GM19395 (cell line): Measurements from ENCODE around the gene KCNH8.
A peak's percentile ranks its signal among the peaks of the same experiment; 100 is the strongest.
"Not testable (repeated sequence)": the region's sequence is repeated elsewhere in the genome, so short reads cannot be mapped to it uniquely, and the experiment has no call there.

Experiments used
- ATAC-seq: cut with Tn5 transposase; IDR thresholded peaks from one replicate; pipeline ENCODE4 v1.9.1; 2021; ENCODE audit warnings: mild to moderate bottlenecking, moderate library complexity; ENCODE audit not compliant: unreplicated experiment

KCNH8 gene

GRCh38 chr3:19147905-19148767 lies at the start of gene KCNH8:
TSS of gene KCNH8 (plus strand) at chr3:19148510. CDS start at chr3:19148720, 210 bp downstream.
- no peak for ATAC-seq

DNA sequence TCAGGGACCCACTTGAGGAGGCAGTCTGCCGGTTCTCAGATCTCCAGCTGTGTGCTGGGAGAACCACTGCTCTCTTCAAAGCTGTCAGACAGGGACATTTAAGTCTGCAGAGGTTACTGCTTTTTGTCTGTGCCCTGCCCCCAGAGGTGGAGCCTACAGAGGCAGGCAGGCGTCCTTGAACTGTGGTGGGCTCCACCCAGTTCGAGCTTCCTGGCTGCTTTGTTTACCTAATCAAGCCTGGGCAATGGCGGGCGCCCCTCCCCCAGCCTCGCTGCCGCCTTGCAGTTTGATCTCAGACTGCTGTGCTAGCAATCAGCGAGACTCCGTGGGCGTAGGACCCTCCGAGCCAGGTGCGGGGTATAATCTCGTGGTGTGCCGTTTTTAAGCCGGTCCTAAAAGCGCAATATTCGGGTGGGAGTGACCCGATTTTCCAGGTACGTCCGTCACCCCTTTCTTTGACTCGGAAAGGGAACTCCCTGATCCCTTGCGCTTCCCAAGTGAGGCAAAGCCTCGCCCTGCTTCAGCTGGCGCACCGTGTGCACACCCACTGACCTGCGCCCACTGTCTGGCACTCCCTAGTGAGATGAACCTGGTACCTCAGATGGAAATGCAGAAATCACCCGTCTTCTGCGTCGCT lies 45.5 kb upstream of the KCNH8 start:
- not testable (repeated sequence) for ATAC-seq

DNA sequence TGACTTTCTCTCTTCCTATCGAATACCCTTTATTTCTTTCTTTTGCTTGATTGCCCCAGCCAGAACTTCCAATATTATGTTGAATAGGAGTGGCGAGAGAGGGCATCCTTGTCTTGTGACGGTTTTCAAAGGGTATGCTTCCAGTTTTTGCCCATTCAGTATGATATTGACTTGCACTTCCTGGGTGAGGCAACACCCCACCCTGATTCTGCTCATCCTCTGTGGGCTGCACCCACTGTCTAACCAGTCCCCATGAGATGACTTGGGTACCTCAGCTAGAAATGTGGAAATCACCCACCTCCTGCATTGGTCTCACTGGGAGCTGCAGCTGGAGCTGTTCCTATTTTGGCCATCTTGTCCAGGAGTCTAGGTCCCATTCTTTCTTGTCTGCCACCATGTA lies 44.8 kb upstream of the KCNH8 start:
- no peak for ATAC-seq

- no peak for ATAC-seq
Measured at GRCh38 chr3:19104459-19104858, 43.9 kb upstream of the KCNH8 start.

DNA sequence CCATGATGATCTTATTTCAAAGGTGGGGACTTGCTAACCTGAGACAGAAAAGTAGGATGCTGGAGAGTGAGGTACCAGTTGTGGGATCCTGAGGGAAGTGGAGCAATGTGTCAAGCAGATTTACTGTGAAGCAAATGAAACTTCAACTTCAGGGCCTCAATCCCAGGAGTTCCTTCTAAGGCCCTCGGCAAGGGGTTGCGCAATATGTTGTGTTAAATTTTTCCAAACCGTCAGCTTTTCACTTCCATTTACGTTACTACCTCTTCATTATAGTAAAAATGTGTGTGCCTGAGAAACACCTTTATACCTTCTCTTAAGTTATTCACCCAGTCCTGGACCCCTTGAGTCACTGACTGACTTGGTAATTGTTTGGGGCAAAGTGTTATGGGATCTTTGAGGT lies 42.5 kb upstream of the KCNH8 start:
- no peak for ATAC-seq

GRCh38 chr3:19106307-19106706 lies 42.0 kb upstream of the KCNH8 start:
- ATAC-seq = no peak

DNA sequence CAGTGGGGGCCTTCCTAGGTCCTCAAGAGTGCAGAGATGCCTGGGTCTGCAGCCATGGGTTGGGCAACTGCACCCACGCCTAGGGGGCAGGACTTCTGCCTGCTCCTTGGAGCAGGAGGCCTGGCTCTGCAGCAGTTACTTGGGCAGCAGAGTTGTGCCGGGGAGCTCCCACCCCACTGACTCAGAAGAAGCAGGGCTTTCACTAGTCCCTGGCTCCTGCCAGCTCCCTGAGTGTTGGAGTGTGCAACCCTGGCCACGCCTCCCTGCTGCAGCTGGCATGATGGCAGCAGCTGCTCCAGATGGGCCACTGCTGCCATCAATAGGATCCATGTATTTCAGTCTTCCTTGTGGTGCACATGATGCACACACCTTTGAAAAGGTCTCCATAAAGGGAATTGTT lies 40.6 kb upstream of the KCNH8 start:
- no peak for ATAC-seq

DNA sequence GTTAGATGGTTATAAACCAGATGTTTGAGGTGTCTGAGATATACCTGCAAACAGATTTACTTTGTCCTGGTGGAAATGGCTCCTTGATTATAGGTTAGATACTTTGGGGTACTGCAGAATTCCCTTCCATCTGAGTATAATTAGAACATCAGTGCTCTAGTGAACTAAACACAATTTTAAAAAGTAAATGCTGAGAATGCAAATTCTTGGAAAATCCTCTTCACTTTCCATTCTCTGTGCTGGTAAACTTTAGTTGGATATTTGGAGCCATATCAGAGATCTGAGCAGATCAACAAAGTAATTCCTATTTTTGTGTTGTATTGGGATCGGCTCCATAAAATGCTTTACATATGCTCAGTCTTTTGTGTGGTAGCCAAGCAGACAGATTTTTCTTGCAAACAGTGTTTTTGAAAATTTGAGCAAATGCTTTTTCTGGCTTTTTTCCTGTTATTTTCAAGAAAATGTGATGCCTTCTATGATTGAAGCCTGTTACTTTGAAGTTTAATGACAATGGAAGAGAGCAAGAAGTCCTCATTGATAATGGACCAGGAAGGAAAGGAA lies 37.9 kb upstream of the KCNH8 start:
- ATAC-seq = no peak

DNA sequence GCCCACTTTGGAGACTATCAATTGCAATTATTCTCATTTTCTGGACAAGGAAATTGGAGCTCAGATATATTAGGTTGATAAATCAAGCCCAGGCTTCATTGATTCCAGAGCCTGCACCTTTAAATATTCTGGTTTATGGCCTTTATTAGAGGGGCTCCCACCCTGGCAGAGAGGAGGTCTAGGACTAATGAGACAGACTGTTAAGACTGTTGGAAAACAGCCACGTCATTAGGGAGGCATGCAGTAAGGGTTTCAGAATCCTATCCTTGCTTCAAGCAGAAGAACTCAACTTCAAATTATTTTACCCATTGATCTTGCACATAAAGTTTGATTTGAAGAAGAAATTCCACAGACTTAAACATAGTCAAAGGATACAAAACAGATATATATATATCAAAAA lies 33.8 kb upstream of the KCNH8 start:
- no peak for ATAC-seq

GRCh38 chr3:19116239-19116638 lies 32.1 kb upstream of the KCNH8 start:
- ATAC-seq = no peak

DNA sequence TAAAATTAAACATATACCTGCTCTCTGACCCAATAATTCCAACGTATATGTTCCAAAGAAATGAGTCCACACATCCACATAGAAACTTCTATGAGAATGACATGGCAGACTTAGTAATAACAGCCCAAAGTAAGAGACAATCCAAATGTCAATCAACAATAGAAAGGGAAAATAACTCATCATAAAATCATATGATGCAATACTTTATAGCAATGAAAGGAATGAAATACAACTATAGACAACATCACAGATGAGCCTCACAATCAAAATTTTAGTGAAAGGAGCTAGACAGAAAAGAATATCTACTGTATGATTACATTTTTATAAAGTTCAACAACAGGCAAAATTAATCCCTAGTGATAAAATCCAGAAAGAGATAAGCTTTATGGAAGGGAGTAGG lies 23.6 kb upstream of the KCNH8 start:
- no peak for ATAC-seq

DNA sequence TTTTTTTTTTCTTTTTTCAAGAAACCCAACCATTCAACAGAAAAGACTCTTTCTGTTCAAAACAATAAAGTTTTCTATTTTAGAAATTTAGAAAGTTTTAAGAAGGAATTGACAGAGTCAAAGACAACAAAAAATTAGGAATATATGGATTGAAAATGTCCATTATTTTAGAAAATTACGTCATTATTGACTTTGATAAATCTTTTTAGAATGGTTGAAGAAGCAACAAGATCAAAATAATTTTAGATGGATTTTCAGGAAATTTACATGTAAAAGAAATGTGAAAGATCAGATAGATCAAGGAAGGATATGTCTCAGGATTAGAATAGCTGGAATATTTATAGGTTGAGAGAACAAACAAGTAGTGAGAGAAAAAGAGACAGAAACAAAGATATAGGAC lies 8.4 kb upstream of the KCNH8 start:
- no peak for ATAC-seq

GRCh38 chr3:19146685-19147650 lies 1.3 kb upstream of the KCNH8 start:
- peak; percentile 82 for ATAC-seq

GRCh38 chr3:19148768-19149091 lies 420 bp downstream of the KCNH8 start:
- no peak for ATAC-seq

DNA sequence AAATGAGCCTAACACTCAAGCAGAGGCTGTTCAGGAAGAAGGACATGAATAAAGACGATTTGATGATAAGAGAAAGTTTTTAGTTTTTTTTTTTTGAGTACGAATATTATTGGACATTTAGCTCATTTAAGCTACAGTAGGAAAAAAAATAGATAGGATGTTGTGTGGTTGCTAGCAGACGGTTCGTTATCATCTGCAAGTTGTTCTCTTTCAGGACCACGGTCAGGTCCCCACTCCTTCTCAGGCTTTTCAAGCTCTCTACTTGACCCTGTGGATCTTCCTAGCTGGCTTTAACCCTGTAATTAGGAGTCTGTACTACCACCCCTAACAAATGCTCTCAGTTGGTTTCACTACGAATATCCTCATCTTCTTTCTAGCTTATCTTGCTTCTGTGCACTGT lies 1.1 kb downstream of the KCNH8 start:
- ATAC-seq = no peak

GRCh38 chr3:19151171-19151570 lies 2.9 kb downstream of the KCNH8 start:
- no peak for ATAC-seq

DNA sequence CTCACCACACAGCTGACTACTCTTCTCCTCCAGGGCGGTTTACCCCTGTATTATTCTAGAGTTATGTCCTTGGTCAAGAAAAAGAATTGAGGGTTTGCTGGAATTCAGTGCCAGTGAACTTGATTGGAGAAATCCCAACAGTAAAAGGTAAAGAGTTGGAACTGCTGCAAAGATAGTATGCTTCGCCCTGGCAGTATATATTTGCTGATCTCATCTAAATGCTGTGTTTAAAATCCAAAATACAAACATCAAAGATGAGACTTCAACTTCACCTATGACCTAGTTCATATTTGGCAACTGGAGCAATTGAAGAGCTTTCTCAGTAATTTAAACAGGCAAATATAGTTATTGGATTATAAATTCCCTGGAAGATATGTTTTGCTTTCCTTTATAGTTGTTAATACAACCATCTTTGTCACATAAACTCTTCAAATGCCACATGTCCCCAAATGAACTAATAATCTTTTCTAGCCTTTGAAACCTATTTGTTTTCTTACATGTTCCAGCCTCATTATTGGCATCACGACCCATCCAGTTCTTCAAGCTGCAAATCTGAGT lies 6.5 kb downstream of the KCNH8 start:
- no peak for ATAC-seq

DNA sequence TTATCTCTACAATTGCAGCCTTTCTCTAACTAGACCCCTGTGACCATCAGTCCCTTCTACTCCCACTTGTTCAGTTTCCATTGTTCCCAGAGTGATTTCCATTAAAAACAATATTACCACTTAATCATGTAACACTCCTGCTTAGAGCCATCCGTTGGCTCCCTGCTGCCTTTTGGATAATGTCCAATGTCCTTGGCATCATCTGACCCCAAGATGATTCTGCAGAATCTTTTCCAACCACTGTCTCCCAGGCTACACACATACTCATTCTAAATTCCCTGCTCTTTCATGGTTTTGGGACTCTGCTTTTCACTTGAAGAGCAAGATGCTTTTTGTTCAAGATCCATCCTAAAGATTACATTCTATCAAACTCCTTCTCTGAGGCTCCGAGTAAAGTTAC lies 7.1 kb downstream of the KCNH8 start:
- ATAC-seq = no peak

DNA sequence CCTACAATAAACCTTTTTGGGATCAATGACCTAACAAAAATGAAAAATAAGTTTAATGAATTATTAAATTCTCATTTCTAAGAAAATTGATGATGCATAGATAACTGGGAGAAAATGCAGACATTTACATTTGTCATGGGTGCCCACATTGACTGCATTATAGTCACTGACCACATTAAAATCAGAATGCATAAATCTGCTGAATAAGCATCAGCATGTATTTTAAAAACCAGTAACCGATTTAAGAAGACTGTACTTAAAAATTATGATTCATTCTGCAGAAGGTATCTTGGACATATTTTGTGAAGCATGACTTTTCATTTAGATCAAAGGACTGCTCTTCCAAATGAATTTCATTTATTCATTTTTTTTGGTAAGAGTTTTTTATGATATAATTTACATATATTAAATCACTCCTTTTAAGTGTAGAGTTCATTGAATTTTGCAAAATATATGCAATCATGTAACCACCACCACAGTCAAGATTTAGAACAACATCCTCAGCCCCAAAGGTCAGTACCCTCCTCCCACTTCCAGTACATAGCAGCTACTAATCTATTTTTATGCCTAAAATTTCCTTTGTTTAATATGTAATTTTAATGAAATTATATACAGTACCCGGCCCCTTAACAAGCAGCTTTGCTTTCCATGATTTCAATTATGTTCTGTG lies 11.8 kb downstream of the KCNH8 start:
- no peak for ATAC-seq

DNA sequence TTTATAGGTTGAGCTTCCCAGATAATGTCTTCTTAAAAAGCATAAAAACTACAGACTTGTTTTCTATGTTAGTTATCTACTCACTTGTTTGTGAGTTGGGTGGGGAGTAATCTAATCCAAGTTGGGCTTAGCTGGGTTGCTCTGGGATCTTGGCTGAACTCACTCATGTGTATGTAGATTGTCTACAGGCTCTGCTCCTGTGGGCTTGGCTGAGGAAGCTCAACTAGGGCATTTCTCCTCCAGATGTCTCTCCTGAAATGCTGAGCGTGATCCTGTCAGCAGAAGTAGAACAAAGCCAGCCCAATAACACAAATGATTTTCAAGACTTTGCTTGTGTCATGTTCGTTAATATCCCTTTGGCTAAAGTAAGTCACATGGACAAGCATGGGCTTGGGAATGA lies 17.3 kb downstream of the KCNH8 start:
- ATAC-seq = no peak
